H1 (cell line): ENCODE data around the gene CARD14.

Experiments used
- CBX5 ChIP-seq: fragments of 300-800, 300-1000 bp; sonication (generic); IDR thresholded peaks from 2 replicates; pipeline ENCODE4 v1.7.1; 2016; ENCODE audit warnings: antibody characterized with exemption, low read length, low read depth
- CREB1 ChIP-seq: IDR thresholded peaks from 2 replicates; pipeline ENCODE4 v1.6.1; 2012; ENCODE audit warnings: inconsistent platforms
- EP300 ChIP-seq, 2 experiments: IDR thresholded peaks; 1 replicate in 1 of 2; 2 replicates in 1 of 2; pipeline ENCODE4 v1.6.1; 2011 to 2012; ENCODE audit warnings: low read depth in 2 of 2, low read length in 2 of 2, mild to moderate bottlenecking in 2 of 2, borderline replicate concordance in 1 of 2, inconsistent platforms in 1 of 2, moderate library complexity in 1 of 2
- POLR2A ChIP-seq, 2 experiments: IDR thresholded peaks; 1 replicate in 1 of 2; 2 replicates in 1 of 2; pipeline ENCODE4 v1.6.1; 2011; ENCODE audit warnings: low read depth in 2 of 2, low read length in 2 of 2, mild to moderate bottlenecking in 2 of 2; ENCODE audit errors: control extremely low read depth in 1 of 2
- POLR2AphosphoS5 ChIP-seq: IDR thresholded peaks from 2 replicates; pipeline ENCODE4 v1.6.1; 2011; ENCODE audit warnings: low read depth, low read length
- RAD21 ChIP-seq, 2 experiments: IDR thresholded peaks in 1 of 2; conservative IDR thresholded peaks in 1 of 2; 2 replicates each; pipeline ENCODE4 v1.6.1; 2011; ENCODE audit warnings: low read depth in 2 of 2, low read length in 2 of 2, improper control_type of control experiment in 1 of 2, inconsistent platforms in 1 of 2, mild to moderate bottlenecking in 1 of 2, moderate library complexity in 1 of 2
- RFX5 ChIP-seq: IDR thresholded peaks from 2 replicates; pipeline ENCODE4 v1.6.1; 2011; ENCODE audit warnings: low read depth, low read length, improper control_type of control experiment, borderline replicate concordance
- SIX5 ChIP-seq: IDR thresholded peaks from 2 replicates; pipeline ENCODE4 v1.6.1; 2011; ENCODE audit warnings: mild to moderate bottlenecking, low read depth, low read length
- TCF12 ChIP-seq: IDR thresholded peaks from 2 replicates; pipeline ENCODE4 v1.6.1; 2011; ENCODE audit warnings: low read depth, mild to moderate bottlenecking, low read length
- TEAD4 ChIP-seq: IDR thresholded peaks from 2 replicates; pipeline ENCODE4 v1.6.1; 2012; ENCODE audit warnings: low read depth, low read length, inconsistent platforms, mixed read lengths
- TF ChIP-seq, protein P1 (sequence below), 3 experiments: IDR thresholded peaks; 1 replicate in 2 of 3; 2 replicates in 1 of 3; pipeline versions ENCODE4 v1.5.1 to v1.6.1; 2011; ENCODE audit warnings: low read length in 3 of 3, mild to moderate bottlenecking in 3 of 3, inconsistent platforms in 2 of 3, low read depth in 1 of 3, moderate library complexity in 1 of 3; ENCODE audit not compliant: insufficient read depth in 1 of 3; ENCODE audit errors: control extremely low read depth in 1 of 3
- TF ChIP-seq, protein P2 (sequence below): IDR thresholded peaks from 2 replicates; pipeline ENCODE4 v1.6.1; 2012; ENCODE audit warnings: low read length, inconsistent platforms

DNA sequence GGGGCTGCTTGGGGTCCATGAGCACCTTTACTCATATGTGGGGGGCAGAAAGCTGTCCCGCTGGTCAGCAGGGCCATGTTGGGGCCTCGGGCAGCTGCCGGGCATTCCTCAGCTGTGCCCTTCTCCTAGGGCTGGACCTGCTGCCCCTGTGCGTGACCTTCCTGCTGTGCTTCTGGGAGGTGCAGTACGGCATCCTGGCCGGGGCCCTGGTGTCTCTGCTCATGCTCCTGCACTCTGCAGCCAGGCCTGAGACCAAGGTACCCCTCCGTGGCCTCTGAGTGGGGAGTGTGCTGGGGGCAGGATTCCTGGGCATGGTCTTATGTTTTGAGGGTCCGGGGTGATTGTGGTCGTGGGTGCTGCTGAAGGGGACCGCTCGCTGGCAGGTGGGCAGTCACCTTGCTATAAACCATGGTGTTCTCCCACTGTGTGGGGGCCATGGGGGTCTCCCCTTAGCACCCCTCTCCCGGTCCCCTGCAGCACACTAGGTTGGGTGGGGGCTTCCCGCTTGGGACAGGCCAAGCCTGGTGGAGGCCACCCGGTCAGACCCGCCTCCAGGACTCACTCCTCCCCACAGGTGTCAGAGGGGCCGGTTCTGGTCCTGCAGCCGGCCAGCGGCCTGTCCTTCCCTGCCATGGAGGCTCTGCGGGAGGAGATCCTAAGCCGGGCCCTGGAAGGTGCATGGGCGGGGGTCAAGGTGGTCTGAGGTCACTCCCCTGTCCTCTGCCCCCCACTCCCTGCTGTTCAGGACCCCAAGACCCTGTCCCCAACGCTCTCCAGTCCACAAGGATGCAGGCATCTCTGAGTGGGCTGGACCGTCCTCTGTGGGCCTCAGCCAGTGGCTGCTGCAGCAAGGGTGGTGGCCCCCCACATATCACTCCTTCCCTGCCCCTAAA, 78.4 kb downstream of the CARD14 start:
- TF ChIP-seq CREB1 (no peak), RFX5 (no peak), TEAD4 (no peak), POLR2AphosphoS5 (no peak), CBX5 (no peak), RAD21 (IDR thresholded peaks at IDR 0.05 in 1 of 2, conservative IDR thresholded peaks at IDR 0.05 in 1 of 2; ENCODE audit: low read depth in 2 of 2, low read length in 2 of 2) (no peak), EP300 (IDR thresholded peaks at IDR 0.05; ENCODE audit: borderline replicate concordance in 1 of 2, low read depth in 2 of 2, low read length in 2 of 2) (no peak), POLR2A (IDR thresholded peaks at IDR 0.05; ENCODE audit: control extremely low read depth in 1 of 2, low read depth in 2 of 2, low read length in 2 of 2) (no peak), TCF12 (no peak), SIX5 (no peak)
- TF ChIP-seq, protein P1, sequence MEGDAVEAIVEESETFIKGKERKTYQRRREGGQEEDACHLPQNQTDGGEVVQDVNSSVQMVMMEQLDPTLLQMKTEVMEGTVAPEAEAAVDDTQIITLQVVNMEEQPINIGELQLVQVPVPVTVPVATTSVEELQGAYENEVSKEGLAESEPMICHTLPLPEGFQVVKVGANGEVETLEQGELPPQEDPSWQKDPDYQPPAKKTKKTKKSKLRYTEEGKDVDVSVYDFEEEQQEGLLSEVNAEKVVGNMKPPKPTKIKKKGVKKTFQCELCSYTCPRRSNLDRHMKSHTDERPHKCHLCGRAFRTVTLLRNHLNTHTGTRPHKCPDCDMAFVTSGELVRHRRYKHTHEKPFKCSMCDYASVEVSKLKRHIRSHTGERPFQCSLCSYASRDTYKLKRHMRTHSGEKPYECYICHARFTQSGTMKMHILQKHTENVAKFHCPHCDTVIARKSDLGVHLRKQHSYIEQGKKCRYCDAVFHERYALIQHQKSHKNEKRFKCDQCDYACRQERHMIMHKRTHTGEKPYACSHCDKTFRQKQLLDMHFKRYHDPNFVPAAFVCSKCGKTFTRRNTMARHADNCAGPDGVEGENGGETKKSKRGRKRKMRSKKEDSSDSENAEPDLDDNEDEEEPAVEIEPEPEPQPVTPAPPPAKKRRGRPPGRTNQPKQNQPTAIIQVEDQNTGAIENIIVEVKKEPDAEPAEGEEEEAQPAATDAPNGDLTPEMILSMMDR (IDR thresholded peaks at IDR 0.05; ENCODE audit: control extremely low read depth in 1 of 3, insufficient read depth in 1 of 3, low read depth in 1 of 3, low read length in 3 of 3): no peak
- TF ChIP-seq, protein P2, sequence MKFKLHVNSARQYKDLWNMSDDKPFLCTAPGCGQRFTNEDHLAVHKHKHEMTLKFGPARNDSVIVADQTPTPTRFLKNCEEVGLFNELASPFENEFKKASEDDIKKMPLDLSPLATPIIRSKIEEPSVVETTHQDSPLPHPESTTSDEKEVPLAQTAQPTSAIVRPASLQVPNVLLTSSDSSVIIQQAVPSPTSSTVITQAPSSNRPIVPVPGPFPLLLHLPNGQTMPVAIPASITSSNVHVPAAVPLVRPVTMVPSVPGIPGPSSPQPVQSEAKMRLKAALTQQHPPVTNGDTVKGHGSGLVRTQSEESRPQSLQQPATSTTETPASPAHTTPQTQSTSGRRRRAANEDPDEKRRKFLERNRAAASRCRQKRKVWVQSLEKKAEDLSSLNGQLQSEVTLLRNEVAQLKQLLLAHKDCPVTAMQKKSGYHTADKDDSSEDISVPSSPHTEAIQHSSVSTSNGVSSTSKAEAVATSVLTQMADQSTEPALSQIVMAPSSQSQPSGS: no peak
